Ovary (tissue), 9 donors: ENCODE measurements around the gene PNPLA6. TPM values are rescaled to one million over a fixed set of nuclear protein-coding genes. Genes with fewer than 3 reads are reported as not detected.

Source experiments
- DNase-seq, 5 donors: peaks; one replicate each; pipeline ENCODE4 v3.0.0-alpha.2; 2019 to 2020
- H3K27ac ChIP-seq, 2 donors: fragments of 200-600 bp; one replicate each; pipeline versions ENCODE4 v1.5.1 to v1.8.0; 2019 to 2022
- H3K27me3 ChIP-seq: fragments of 200-600 bp; one replicate; pipeline ENCODE4 v1.8.0; 2022
- H3K36me3 ChIP-seq: fragments of 200-600 bp; sonication (generic); one replicate; pipeline ENCODE4 v1.5.1; 2019
- H3K4me1 ChIP-seq: one replicate; pipeline ENCODE4 v1.8.1; 2013; ENCODE audit warnings: mild to moderate bottlenecking, moderate library complexity; ENCODE audit not compliant: insufficient read depth
- H3K4me3 ChIP-seq: fragments of 200-600 bp; sonication (generic); one replicate; pipeline ENCODE4 v1.5.1; 2017
- H3K9me3 ChIP-seq, 2 donors: fragments of 200-600 bp in 1 of 2; sonication (generic) in 1 of 2; one replicate each; pipeline versions ENCODE4 v1.5.1 to v1.8.1; 2013 to 2019; ENCODE audit warnings: mild to moderate bottlenecking in 1 of 2, moderate library complexity in 1 of 2
- EP300 ChIP-seq: sonication (generic); formaldehyde crosslinking; IDR thresholded peaks from one replicate; pipeline ENCODE4 v1.6.1; 2017; ENCODE audit warnings: antibody characterized with exemption
- POLR2A ChIP-seq: fragments of 450-650 bp; IDR thresholded peaks from one replicate; pipeline ENCODE4 v1.6.1; 2017; ENCODE audit warnings: antibody characterized with exemption, mild to moderate bottlenecking, moderate library complexity
- WGBS, 3 donors: extraction: QIAGEN DNeasy Blood & Tissue Kit in 1 of 3; methylation state at CpG; one replicate each; pipeline versions ENCODE4 v1.1.5 to v1.1.7; 2013 to 2017; 5-methylcytosine and 5-hydroxymethylcytosine counted together
- intact Hi-C, 4 donors: fragments of 100-400 bp; cut with DNase I; formaldehyde crosslinking; loops; one replicate each; pipeline versions ENCODE4 v1.11.0 to v1.15.1; 2022 to 2023
- polyA plus RNA-seq, 2 donors: library from polyadenylated mRNA; stranded (reverse); fragments of 200-250 nt in 1 of 2; fragments of 350-450 nt in 1 of 2; fragmentation: Illumina TruSeq in 1 of 2; extraction: RNeasy Lipid Tissue Mini Kit (QIAGEN cat#74804) in 1 of 2; gene quantifications; one replicate each; pipeline ENCODE4 v1.2.3, GENCODE V29; 2013 to 2014
- total RNA-seq, 7 donors: library from RNA; depleted of rRNA in 2 of 7; stranded (reverse); fragments of >200 nt in 2 of 7; fragmentation: NEBNext Ultra II Directional in 3 of 7; extraction: Animal tissue kit (Norgen Biotek cat#: 25700) in 3 of 7; gene quantifications; one replicate each; pipeline versions ENCODE4 v1.1.0 to v1.2.4, GENCODE V29; 2016 to 2023
- TF ChIP-seq, protein P1 (sequence below), 3 donors: fragments of 450-650 bp in 2 of 3; fragments of 200-600 bp in 1 of 3; IDR thresholded peaks; one replicate each; pipeline versions ENCODE4 v1.5.1 to v1.8.0; 2016 to 2022; ENCODE audit warnings: antibody characterized with exemption in 3 of 3, mild to moderate bottlenecking in 1 of 3
- donor health status: DM: no; HTN: no; CAD: no; lungs with moderate emphysema.
- donor health status: DM: no; HTN: no; CAD: no.
- donor health status: Bipolar disorder and iron deficiency.
- donor health status: DM: yes; HTN: yes; CAD: no.
- donor health status: DM: no; HTN: no; CAD: no.
- donor health status: DM: yes; HTN: yes; CAD: no.

PNPLA6 gene
- total and polyA plus RNA-seq, 9 donors = 19.0 to 69.1 (median 52.0) TPM

GRCh38 chr19:7552781-7553180 lies 17.3 kb downstream of the PNPLA6 start:
- Histone ChIP-seq H3K27me3 (no peaks in the 10 kb centered on the region), H3K9me3 (no peaks in the 10 kb centered on the region), H3K4me3 (no peak overlapping the region), H3K4me1 (no peaks in the 10 kb centered on the region), H3K36me3 (no peaks in the 10 kb centered on the region), H3K27ac (no peak overlapping the region)
- intact Hi-C loops = no loop called here
- WGBS, 3 donors = 48 to 91% (median 78%) methylated on average over 2 of the region's 2 CpGs
- DNase-seq = no peak
- TF ChIP-seq EP300 = no peak
- TF ChIP-seq, protein P1, sequence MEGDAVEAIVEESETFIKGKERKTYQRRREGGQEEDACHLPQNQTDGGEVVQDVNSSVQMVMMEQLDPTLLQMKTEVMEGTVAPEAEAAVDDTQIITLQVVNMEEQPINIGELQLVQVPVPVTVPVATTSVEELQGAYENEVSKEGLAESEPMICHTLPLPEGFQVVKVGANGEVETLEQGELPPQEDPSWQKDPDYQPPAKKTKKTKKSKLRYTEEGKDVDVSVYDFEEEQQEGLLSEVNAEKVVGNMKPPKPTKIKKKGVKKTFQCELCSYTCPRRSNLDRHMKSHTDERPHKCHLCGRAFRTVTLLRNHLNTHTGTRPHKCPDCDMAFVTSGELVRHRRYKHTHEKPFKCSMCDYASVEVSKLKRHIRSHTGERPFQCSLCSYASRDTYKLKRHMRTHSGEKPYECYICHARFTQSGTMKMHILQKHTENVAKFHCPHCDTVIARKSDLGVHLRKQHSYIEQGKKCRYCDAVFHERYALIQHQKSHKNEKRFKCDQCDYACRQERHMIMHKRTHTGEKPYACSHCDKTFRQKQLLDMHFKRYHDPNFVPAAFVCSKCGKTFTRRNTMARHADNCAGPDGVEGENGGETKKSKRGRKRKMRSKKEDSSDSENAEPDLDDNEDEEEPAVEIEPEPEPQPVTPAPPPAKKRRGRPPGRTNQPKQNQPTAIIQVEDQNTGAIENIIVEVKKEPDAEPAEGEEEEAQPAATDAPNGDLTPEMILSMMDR (IDR thresholded peaks at IDR 0.05) = no peak
- no peak for TF ChIP-seq POLR2A

- TF ChIP-seq POLR2A (no peak), EP300 (no peak)
- TF ChIP-seq, protein P1 (IDR thresholded peaks at IDR 0.05) = no peak
- Histone ChIP-seq H3K36me3 (no peaks in the 10 kb centered on the region), H3K4me1 (no peaks in the 10 kb centered on the region), H3K27me3 (no peaks in the 10 kb centered on the region), H3K9me3 (no peaks in the 10 kb centered on the region), H3K4me3 (no peak overlapping the region), H3K27ac (no peak overlapping the region)
- WGBS, 3 donors = 85 to 90% (median 89%) methylated on average over 27 to 28 of the region's 28 CpGs
- intact Hi-C loops = no loop called here
- peak in 1 of 5 donors; percentile 30 for DNase-seq
Measured at GRCh38 chr19:7554565-7554964, 19.0 kb downstream of the PNPLA6 start.

- WGBS, 3 donors = 69 to 80% (median 73%) methylated on average over 46 to 62 of the region's 62 CpGs
- H3K4me3 ChIP-seq = no peak overlapping the region
- no peaks in the 10 kb centered on the region for H3K36me3 ChIP-seq
- intact Hi-C loops = no loop called here
- H3K27me3 ChIP-seq = no peaks in the 10 kb centered on the region
- H3K4me1 ChIP-seq = no peaks in the 10 kb centered on the region
- TF ChIP-seq POLR2A = no peak
- TF ChIP-seq, protein P1 (IDR thresholded peaks at IDR 0.05) = no peak
- no peak for TF ChIP-seq EP300
- no peak overlapping the region for H3K27ac ChIP-seq
- H3K9me3 ChIP-seq = no peaks in the 10 kb centered on the region
- peak in 3 of 5 donors; percentile 13 to 51 (median 37) for DNase-seq
Measured at GRCh38 chr19:7554990-7555864, 19.7 kb downstream of the PNPLA6 start.

- Histone ChIP-seq H3K27ac (no peak overlapping the region), H3K36me3 (no peaks in the 10 kb centered on the region), H3K27me3 (no peaks in the 10 kb centered on the region), H3K4me1 (no peaks in the 10 kb centered on the region), H3K9me3 (no peaks in the 10 kb centered on the region), H3K4me3 (no peak overlapping the region)
- WGBS, 3 donors = 94 to 95% (median 94%) methylated on average over 54 of the region's 54 CpGs
- TF ChIP-seq POLR2A = no peak
- intact Hi-C loops = no loop called here
- DNase-seq = peak in 2 of 5 donors; percentile 35 to 37
Measured at GRCh38 chr19:7556696-7557315, 21.3 kb downstream of the PNPLA6 start.

DNA sequence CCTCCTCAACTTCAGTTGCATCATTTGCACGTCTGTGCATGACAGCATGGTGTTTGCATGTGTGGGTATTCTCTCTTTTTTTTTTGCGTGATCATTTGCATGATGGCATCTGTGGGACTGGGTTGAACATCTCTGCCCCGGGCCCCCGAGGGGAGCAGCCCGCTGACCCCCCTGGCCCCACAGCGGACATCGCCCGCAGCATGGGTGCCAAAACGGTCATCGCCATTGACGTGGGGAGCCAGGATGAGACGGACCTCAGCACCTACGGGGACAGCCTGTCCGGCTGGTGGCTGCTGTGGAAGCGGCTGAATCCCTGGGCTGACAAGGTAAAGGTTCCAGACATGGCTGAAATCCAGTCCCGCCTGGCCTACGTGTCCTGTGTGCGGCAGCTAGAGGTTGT lies 23.1 kb downstream of the PNPLA6 start:
- TF ChIP-seq, protein P1 (IDR thresholded peaks at IDR 0.05) = no peak
- no peak for TF ChIP-seq POLR2A
- TF ChIP-seq EP300 = no peak

More for the DNA sequence above, 23.1 kb downstream of the PNPLA6 start:
- intact Hi-C loops = no loop called here
- no peak for DNase-seq
- Histone ChIP-seq H3K9me3 (no peaks in the 10 kb centered on the region), H3K27me3 (no peaks in the 10 kb centered on the region), H3K36me3 (no peaks in the 10 kb centered on the region), H3K4me3 (no peak overlapping the region), H3K27ac (no peak overlapping the region), H3K4me1 (no peaks in the 10 kb centered on the region)
- WGBS, 3 donors = 91 to 96% (median 95%) methylated on average over 18 of the region's 18 CpGs
